Measurements from ENCODE around the gene C1orf50.
"Not testable (repeated sequence)": the region's sequence is repeated elsewhere in the genome, so short reads cannot be mapped to it uniquely, and the experiment has no call there.

Gene C1orf50

DNA sequence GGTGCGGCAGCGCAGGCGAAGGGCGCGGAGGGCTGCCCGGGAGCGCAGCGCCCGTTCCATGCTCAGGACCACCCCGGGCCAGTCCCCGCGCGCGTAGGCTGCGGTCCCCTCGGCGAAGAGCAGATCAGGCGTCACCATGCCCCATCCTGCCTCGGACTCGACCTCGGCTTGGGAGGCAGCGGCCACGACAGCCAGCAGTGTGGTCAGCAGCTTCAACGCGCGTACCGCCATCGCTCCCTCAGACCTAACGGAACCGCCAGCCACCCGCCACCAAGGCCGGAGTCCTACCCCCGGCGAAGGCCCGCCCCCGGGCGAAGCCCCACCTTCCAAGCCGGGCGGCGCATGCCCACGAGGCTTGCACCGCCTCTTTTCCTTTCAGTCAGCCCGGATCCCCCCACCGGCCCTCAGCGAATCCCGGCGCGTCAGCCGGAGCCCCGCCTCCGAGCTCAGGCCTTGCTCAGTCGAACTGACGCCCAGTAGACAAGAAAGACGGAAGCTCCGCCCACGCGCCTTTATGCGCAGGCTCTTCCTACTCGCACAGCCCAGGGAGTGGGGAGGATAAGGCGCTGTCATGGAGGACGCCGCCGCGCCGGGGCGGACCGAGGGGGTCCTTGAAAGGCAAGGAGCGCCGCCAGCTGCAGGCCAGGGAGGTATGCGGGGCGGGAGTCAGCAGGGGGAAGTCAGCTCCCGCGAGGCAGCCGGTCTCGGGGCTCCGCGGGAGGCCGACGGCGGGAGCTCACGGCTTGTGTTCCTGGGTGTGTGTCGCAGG is at the start of gene C1orf50, which contains the start of gene P3H1:
C1orf50 (plus strand) TSS at position 509 of the 769 bp plus-strand sequence; CDS start at position 572, 63 bp downstream.
P3H1 (minus strand) TSS at position 288 of the 769 bp plus-strand sequence; CDS start at position 231, 57 bp downstream.
- peak; percentile 100 for DNase-seq (ENCODE audit: low spot score)

GRCh38 chr1:42720868-42721267 is 46.2 kb upstream of the C1orf50 start:
- DNase-seq (ENCODE audit: low spot score), result no peak

- DNase-seq (ENCODE audit: low spot score), result no peak
Observed at GRCh38 chr1:42721926-42722325, 45.1 kb upstream of the C1orf50 start.

- DNase-seq (ENCODE audit: low spot score), result not testable (repeated sequence)
Observed at GRCh38 chr1:42722403-42722802, 44.6 kb upstream of the C1orf50 start.

- no peak for DNase-seq (ENCODE audit: low spot score)
Observed at GRCh38 chr1:42723511-42723910, 43.5 kb upstream of the C1orf50 start.

- not testable (repeated sequence) for DNase-seq (ENCODE audit: low spot score)
Observed at GRCh38 chr1:42725820-42726219, 41.2 kb upstream of the C1orf50 start.

DNA sequence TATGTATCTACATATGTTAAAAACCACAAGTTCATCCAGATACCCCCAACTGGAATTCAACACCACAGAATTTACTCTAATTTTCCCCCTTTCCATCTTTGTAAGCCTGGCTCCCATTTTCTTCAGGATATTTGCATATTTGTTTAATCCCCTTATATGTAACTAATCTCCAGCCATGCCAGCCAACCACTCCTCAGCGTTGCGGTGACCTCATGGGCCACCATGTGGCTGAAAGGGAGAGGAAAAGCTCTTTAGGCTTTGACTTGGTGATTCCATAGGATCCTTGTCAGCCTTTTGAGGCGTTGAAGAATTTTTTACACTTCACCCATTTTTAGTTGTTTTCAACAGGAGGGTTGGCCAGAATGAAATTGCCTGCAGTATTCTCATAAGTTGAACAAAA is 37.0 kb upstream of the C1orf50 start:
- no peak for DNase-seq (ENCODE audit: low spot score)

DNA sequence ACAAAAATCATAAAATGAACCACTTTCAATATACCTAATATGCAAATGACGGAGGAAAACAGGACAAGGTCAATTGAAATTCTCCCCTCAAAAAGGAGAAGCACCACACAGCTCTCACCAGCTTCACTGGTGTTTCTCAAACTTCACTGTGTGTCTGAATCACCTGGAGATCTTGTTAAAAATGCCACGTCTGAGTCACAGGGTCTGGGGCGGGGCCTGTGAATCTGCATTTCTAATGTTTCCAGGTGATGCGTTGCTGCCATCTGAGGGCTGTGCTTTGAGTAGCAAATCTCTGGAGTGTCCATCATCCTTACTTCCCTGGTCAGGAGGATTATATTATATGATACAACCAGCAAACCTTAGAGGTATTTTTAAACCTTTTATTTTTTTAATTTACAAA is 36.1 kb upstream of the C1orf50 start:
- DNase-seq (ENCODE audit: low spot score), result no peak

GRCh38 chr1:42731585-42731984 is 35.5 kb upstream of the C1orf50 start:
- no peak for DNase-seq (ENCODE audit: low spot score)

GRCh38 chr1:42732126-42732680 is 34.8 kb upstream of the C1orf50 start:
- no peak for DNase-seq (ENCODE audit: low spot score)

DNA sequence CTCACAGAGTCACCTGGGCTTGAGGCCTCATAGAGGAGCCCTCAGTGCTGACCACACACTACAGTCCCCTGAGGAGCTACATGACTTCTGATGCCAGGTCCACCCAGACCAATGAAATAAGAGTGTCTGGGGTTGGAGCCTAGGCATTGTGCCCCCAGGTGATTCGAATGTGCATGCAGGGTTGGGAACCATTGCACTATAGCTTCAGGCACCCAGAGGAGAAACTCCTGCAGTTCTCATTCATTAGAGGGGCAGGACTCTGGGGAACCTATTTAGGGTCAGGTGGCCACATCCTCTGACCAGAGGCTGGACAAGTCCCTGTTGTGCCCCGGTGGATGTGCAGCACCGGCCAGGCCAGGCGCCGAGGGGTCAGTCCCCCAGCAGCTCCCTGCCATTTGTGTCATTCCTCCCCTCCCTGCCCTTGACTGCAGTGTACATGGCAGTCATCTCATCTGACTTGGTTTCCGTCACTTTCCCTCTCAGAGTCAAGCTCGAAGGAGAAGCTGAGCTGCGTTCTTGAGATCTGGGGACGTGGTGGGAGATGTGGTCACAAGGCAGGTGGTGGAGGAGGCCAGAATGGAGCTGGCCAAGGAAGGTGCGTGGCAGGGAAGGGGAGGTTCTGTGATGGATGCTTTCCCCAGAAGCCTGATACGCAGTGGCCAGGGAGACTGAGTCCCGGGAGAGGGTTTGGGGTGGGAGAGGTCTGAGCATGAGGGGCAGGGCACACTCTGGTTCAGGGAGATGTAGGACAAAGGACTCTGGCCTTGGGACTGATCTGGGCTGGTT is 33.4 kb upstream of the C1orf50 start:
- no peak for DNase-seq (ENCODE audit: low spot score)

DNA sequence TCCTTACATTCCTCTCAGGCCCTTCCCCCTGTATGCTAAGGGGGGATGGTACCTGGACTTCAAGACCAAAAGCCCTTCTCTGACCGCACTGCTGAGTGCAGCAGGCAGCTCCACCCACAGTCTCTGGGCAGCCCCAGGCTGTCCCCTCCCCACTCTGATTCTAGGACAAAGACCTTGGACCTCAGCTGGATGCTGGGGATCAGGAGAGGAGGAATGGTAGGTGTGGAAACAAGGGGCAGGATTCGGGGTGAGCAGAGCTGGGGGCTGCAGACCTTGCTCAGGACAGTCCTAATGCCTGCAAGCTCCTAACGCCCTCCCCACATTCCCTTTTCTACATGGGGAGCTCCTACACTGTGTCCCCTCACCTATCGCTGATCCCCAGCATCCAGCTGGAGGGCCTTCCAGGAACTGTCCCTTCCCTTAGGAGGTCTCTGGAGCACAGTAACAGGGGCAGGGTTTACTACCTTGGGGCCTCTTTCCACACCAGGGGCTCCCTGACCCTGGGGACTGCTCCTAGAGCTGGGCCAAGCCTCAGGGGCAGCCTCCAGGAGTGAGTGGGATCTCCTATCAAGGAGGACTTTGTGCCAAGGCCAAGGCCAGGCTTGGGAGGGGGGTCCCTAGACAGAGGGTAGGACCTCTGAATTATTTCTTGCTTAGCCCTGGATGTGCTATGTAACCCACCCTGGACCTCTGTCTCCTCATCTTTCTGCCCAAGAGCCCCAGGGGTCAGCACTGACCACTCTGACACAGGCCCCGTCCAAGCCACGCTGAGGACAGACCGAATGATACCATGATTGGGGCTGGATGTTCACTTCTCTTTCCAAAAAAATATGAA is 32.6 kb upstream of the C1orf50 start:
- no peak for DNase-seq (ENCODE audit: low spot score)

GRCh38 chr1:42735056-42735455 is 32.0 kb upstream of the C1orf50 start:
- DNase-seq (ENCODE audit: low spot score), result no peak

DNA sequence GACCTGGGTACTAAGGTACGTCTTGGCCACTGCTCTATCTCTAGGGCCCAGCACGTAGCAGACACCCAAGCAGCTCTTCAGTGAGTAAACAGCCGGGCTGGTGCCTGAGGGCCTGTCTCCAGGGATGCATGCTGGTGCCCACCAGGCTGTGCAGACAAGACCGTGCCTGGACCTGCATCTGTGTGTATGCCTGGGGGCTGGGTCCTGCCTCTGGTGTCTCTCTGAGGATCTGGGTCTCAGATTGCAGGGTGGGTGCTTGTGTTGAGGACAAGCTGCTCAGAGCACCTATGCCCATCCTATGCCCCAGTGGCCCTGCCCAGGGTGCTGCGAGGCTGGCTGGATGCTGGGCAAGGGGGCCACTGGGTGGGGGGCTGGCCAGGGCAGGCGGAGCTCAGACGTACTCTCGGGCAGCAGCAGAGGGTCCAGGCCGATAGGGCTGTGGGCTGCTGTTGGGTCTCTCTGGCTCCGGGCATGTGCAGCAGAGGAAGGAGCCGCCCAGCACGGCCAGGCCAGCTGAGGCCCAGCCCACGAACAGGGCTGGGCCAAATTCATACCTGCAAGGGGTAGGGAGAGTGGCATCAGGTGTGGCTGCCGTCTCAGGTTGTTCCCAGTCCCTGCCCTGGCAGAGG is 31.5 kb upstream of the C1orf50 start:
- no peak for DNase-seq (ENCODE audit: low spot score)

GRCh38 chr1:42736152-42736551 is 30.9 kb upstream of the C1orf50 start:
- DNase-seq (ENCODE audit: low spot score), result no peak

GRCh38 chr1:42736571-42737200 is 30.4 kb upstream of the C1orf50 start:
- no peak for DNase-seq (ENCODE audit: low spot score)

GRCh38 chr1:42737257-42737656 is 29.8 kb upstream of the C1orf50 start:
- DNase-seq (ENCODE audit: low spot score), result peak; percentile 36

DNA sequence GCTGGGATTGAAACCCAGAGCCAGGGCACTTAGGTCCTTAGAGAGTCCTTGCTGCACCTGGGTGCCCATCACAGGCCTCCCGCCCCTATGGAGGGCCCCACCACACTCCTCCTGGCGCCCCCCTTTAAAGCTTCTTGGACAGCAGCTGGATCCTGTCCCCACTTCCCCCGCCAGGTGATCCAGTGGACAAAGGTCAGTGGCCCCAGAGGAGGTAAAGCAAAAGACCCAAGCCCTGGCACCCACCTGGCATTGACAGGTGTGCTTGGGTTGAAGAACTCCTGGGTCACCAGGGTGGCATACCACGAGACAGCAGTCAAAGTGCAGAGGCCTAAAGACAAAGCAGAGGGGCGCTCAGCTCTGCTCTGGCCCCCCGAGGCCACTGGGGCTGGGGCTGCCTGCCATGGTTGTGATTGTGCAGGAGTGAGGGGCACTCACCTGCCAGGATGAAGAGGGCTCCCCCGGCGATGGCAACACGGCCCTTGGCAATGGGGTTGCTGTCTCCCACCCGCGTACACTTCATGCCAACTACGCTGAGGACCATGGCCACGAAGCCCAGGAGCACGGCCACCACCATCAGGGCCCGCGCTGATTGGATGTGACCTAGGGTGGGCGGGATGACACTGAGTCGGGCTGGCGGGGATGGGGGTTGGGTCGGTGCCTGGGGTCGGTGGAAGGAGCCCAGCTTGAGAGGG is 28.9 kb upstream of the C1orf50 start:
- DNase-seq (ENCODE audit: low spot score), result no peak

- no peak for DNase-seq (ENCODE audit: low spot score)
Observed at GRCh38 chr1:42738678-42739226, 28.3 kb upstream of the C1orf50 start.
